Smooth muscle cell (in vitro differentiated cells): Measurements from ENCODE around the gene ZNF394. TPM values are rescaled to one million over a fixed set of nuclear protein-coding genes. Genes with fewer than 3 reads are reported as not detected.

Experiments used
- DNase-seq: peaks from one replicate; lab custom pipeline; 2025; ENCODE audit not compliant: unreplicated experiment; lab: John Stamatoyannopoulos, UW
- H2AFZ ChIP-seq: fragments of 200-600 bp; sonication (generic); 2 replicates; pipeline ENCODE4 v1.6.0; 2016; ENCODE audit warnings: antibody characterized with exemption, low read depth, mild to moderate bottlenecking
- H3F3A ChIP-seq: fragments of 200-600 bp; sonication (generic); 2 replicates; pipeline ENCODE4 v1.6.0; 2017; ENCODE audit warnings: antibody characterized with exemption, low read depth
- H3K27ac ChIP-seq: fragments of 200-600 bp; sonication (generic); 2 replicates; pipeline ENCODE4 v1.5.1; 2016; ENCODE audit warnings: low read depth, mild to moderate bottlenecking
- H3K27me3 ChIP-seq: fragments of 200-600 bp; sonication (generic); 2 replicates; pipeline ENCODE4 v1.6.1; 2016; ENCODE audit warnings: low read depth, mild to moderate bottlenecking
- H3K36me3 ChIP-seq: fragments of 200-600 bp; sonication (generic); 2 replicates; pipeline ENCODE4 v1.5.1; 2016; ENCODE audit warnings: low read depth
- H3K4me1 ChIP-seq: fragments of 200-600 bp; sonication (generic); 2 replicates; pipeline ENCODE4 v1.5.1; 2016; ENCODE audit warnings: low read depth
- H3K4me2 ChIP-seq: fragments of 200-600 bp; sonication (generic); 2 replicates; pipeline ENCODE4 v1.6.0; 2016; ENCODE audit warnings: mild to moderate bottlenecking
- H3K4me3 ChIP-seq: fragments of 200-600 bp; sonication (generic); 2 replicates; pipeline ENCODE4 v1.5.1; 2016; ENCODE audit warnings: mild to moderate bottlenecking
- H3K79me2 ChIP-seq: fragments of 200-600 bp; sonication (generic); 2 replicates; pipeline ENCODE4 v1.6.0; 2016; ENCODE audit warnings: low read depth, mild to moderate bottlenecking
- H3K9ac ChIP-seq: fragments of 200-600 bp; sonication (generic); 2 replicates; pipeline ENCODE4 v1.6.0; 2016; ENCODE audit warnings: low read depth
- H3K9me3 ChIP-seq: fragments of 200-600 bp; sonication (generic); replicated peaks from 2 replicates; pipeline ENCODE4 v1.5.1; 2016; ENCODE audit warnings: low read depth
- H4K20me1 ChIP-seq: fragments of 200-600 bp; sonication (generic); 2 replicates; pipeline ENCODE4 v1.6.0; 2016; ENCODE audit warnings: low read depth
- WGBS: methylation state at CpG from one replicate; pipeline ENCODE4 v1.1.7; 2016; ENCODE audit warnings: low lambda C conversion rate; 5-methylcytosine and 5-hydroxymethylcytosine counted together
- polyA plus RNA-seq: library from polyadenylated mRNA; unstranded; fragments of >200 nt; fragmentation: Nextera tagmentation; extraction: Ambion mirVana; gene quantifications from 2 replicates; pipeline ENCODE4 v1.2.1, GENCODE V29; 2016
- total RNA-seq: library from RNA; depleted of rRNA; stranded (reverse); fragments of >200 nt; gene quantifications from 2 replicates; pipeline ENCODE4 v1.2.3, GENCODE V29; 2014
- TF ChIP-seq, protein P1 (sequence below): fragments of 200-600 bp; sonication (generic); IDR thresholded peaks from 2 replicates; pipeline ENCODE4 v1.5.1; 2017; ENCODE audit warnings: borderline replicate concordance, mild to moderate bottlenecking, antibody characterized with exemption; ENCODE audit not compliant: insufficient read depth, poor library complexity, severe bottlenecking

ZNF394 gene
- total and polyA plus RNA-seq, 2 experiments from 2014 or later = 13.2 to 27.7 TPM

DNA sequence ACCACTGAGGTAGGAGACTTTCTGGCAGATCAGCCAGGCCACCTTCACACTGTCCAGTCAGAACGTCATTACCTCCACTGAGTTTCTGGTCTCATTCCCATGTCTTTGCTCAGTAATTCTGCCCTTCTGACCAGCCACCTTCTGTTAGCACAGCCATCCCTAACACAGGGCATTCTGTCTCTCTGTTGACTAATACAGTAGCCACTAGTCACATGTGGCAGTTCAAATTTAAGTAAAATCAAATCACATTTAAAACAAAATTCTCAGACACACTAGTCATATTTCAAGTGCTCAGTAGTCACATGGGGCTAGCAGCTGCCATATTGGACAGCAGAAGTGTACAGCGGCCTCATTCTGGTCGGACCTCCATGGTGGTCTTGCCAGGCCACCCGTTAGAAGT, 54.0 kb downstream of the ZNF394 start:
- Histone ChIP-seq H3K79me2 (peaks cover 4% of the 10 kb centered on the region), H3K4me3 (no peak overlapping the region), H3K9me3 (no peaks in the 10 kb centered on the region), H4K20me1 (peaks cover 29% of the 10 kb centered on the region), H3K36me3 (peaks cover 5% of the 10 kb centered on the region), H3K4me2 (no peak overlapping the region), H3F3A (no peaks in the 10 kb centered on the region), H3K27me3 (no peaks in the 10 kb centered on the region), H3K4me1 (no peaks in the 10 kb centered on the region), H2AFZ (no peak overlapping the region), H3K9ac (no peak overlapping the region), H3K27ac (no peak overlapping the region)
- WGBS = 96% methylated on average over 4 of the region's 4 CpGs
- TF ChIP-seq, protein P1, sequence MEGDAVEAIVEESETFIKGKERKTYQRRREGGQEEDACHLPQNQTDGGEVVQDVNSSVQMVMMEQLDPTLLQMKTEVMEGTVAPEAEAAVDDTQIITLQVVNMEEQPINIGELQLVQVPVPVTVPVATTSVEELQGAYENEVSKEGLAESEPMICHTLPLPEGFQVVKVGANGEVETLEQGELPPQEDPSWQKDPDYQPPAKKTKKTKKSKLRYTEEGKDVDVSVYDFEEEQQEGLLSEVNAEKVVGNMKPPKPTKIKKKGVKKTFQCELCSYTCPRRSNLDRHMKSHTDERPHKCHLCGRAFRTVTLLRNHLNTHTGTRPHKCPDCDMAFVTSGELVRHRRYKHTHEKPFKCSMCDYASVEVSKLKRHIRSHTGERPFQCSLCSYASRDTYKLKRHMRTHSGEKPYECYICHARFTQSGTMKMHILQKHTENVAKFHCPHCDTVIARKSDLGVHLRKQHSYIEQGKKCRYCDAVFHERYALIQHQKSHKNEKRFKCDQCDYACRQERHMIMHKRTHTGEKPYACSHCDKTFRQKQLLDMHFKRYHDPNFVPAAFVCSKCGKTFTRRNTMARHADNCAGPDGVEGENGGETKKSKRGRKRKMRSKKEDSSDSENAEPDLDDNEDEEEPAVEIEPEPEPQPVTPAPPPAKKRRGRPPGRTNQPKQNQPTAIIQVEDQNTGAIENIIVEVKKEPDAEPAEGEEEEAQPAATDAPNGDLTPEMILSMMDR = no peak
- DNase-seq = no peak

Other genes with a start within 250 kb of the ZNF394 start
- not detected in 2 replicates for gene MYH16, start 227.4 kb downstream of the ZNF394 start, total RNA-seq
- not detected in 2 replicates for gene MYH16, start 227.4 kb downstream of the ZNF394 start, polyA plus RNA-seq
- 80.8 and 85.0 TPM in 2 replicates for gene ARPC1A, start 174.4 kb downstream of the ZNF394 start, total RNA-seq
- 109 and 113 TPM in 2 replicates for gene ARPC1A, start 174.4 kb downstream of the ZNF394 start, polyA plus RNA-seq
- gene ARPC1B, start 125.6 kb downstream of the ZNF394 start, total RNA-seq = 105 and 167 TPM in 2 replicates
- gene ARPC1B, start 125.6 kb downstream of the ZNF394 start, polyA plus RNA-seq = 204 and 225 TPM in 2 replicates
- gene PDAP1, start 91.7 kb downstream of the ZNF394 start, total RNA-seq = 57.5 and 89.4 TPM in 2 replicates
- 77.3 and 82.1 TPM in 2 replicates for gene PDAP1, start 91.7 kb downstream of the ZNF394 start, polyA plus RNA-seq
- 97.2 and 133 TPM in 2 replicates for gene BUD31, start 91.3 kb downstream of the ZNF394 start, total RNA-seq
- gene BUD31, start 91.3 kb downstream of the ZNF394 start, polyA plus RNA-seq = 222 and 249 TPM in 2 replicates
- gene PTCD1, start 61.5 kb downstream of the ZNF394 start, total RNA-seq = 2.7 and 10.8 TPM in 2 replicates
- gene PTCD1, start 61.5 kb downstream of the ZNF394 start, polyA plus RNA-seq = 4.5 and 6.6 TPM in 2 replicates
- gene CPSF4, start 61.3 kb downstream of the ZNF394 start, total RNA-seq = 23.6 and 27.1 TPM in 2 replicates
- 30.3 and 37.0 TPM in 2 replicates for gene CPSF4, start 61.3 kb downstream of the ZNF394 start, polyA plus RNA-seq
- 1,182 and 2,081 TPM in 2 replicates for gene ATP5MF, start 34.1 kb downstream of the ZNF394 start, total RNA-seq
- gene ATP5MF, start 34.1 kb downstream of the ZNF394 start, polyA plus RNA-seq = 698 and 730 TPM in 2 replicates
- 1.6 and 2.5 TPM in 2 replicates for gene ZNF789, start 27.4 kb downstream of the ZNF394 start, total RNA-seq
- gene ZNF789, start 27.4 kb downstream of the ZNF394 start, polyA plus RNA-seq = 2.2 and 4.0 TPM in 2 replicates
- 16.5 and 20.2 TPM in 2 replicates for gene ZKSCAN5, start 4.4 kb upstream of the ZNF394 start, total RNA-seq
- gene ZKSCAN5, start 4.4 kb upstream of the ZNF394 start, polyA plus RNA-seq = 7.6 and 8.4 TPM in 2 replicates
- gene FAM200A, start 51.8 kb upstream of the ZNF394 start, total RNA-seq = 10.0 and 12.8 TPM in 2 replicates
- gene FAM200A, start 51.8 kb upstream of the ZNF394 start, polyA plus RNA-seq = 5.9 and 8.1 TPM in 2 replicates
- 55.5 and 67.2 TPM in 2 replicates for gene ZNF655, start 58.4 kb upstream of the ZNF394 start, total RNA-seq
- gene ZNF655, start 58.4 kb upstream of the ZNF394 start, polyA plus RNA-seq = 21.6 and 33.4 TPM in 2 replicates
- gene TMEM225B, start 98.0 kb upstream of the ZNF394 start, total RNA-seq = 3.3 and 4.7 TPM in 2 replicates
- gene TMEM225B, start 98.0 kb upstream of the ZNF394 start, polyA plus RNA-seq = 3.6 and 5.4 TPM in 2 replicates
- gene ZSCAN25, start 116.7 kb upstream of the ZNF394 start, total RNA-seq = 8.0 and 11.5 TPM in 2 replicates
- gene ZSCAN25, start 116.7 kb upstream of the ZNF394 start, polyA plus RNA-seq = 6.2 and 10.0 TPM in 2 replicates
- gene CYP3A5, start 179.7 kb upstream of the ZNF394 start, total RNA-seq = not detected in 2 replicates
- 0.19 and 0.57 TPM in 2 replicates for gene CYP3A5, start 179.7 kb upstream of the ZNF394 start, polyA plus RNA-seq
- 0.99 TPM in 1 of 2 replicates, not detected in the other for gene CYP3A7, start 234.9 kb upstream of the ZNF394 start, total RNA-seq
- 0.18 TPM in 2 replicates for gene CYP3A7, start 234.9 kb upstream of the ZNF394 start, polyA plus RNA-seq